SH-SY5Y (cell line): Measurements from ENCODE around the gene FXR2.

Experiments used
- GATA2 ChIP-seq: IDR thresholded peaks from 2 replicates; pipeline ENCODE4 v1.6.1; 2011; ENCODE audit warnings: mild to moderate bottlenecking, low read depth, low read length
- GATA3 ChIP-seq: IDR thresholded peaks from 2 replicates; pipeline ENCODE4 v1.6.1; 2011; ENCODE audit warnings: low read depth, mild to moderate bottlenecking, low read length, moderate library complexity

- TF ChIP-seq GATA2 = no peak
- TF ChIP-seq GATA3 = no peak
Observed at GRCh38 chr17:7570351-7570750, 44.3 kb downstream of the FXR2 start.
